ENCODE data around the gene MUC3A.

GRCh38 chr7:100946766-100947365 is 2.5 kb upstream of the MUC3A start:
- TF ChIP-seq, protein P1, sequence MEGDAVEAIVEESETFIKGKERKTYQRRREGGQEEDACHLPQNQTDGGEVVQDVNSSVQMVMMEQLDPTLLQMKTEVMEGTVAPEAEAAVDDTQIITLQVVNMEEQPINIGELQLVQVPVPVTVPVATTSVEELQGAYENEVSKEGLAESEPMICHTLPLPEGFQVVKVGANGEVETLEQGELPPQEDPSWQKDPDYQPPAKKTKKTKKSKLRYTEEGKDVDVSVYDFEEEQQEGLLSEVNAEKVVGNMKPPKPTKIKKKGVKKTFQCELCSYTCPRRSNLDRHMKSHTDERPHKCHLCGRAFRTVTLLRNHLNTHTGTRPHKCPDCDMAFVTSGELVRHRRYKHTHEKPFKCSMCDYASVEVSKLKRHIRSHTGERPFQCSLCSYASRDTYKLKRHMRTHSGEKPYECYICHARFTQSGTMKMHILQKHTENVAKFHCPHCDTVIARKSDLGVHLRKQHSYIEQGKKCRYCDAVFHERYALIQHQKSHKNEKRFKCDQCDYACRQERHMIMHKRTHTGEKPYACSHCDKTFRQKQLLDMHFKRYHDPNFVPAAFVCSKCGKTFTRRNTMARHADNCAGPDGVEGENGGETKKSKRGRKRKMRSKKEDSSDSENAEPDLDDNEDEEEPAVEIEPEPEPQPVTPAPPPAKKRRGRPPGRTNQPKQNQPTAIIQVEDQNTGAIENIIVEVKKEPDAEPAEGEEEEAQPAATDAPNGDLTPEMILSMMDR (conservative IDR thresholded peaks at IDR 0.05) = no peak
- no peak for TF ChIP-seq ZFX (IDR thresholded peaks at IDR 0.05)

Measured in C4-2B (cell line).